NCI-H510A (cell line): ENCODE data around the gene HPSE2.
"Not testable (repeated sequence)": the region's sequence is repeated elsewhere in the genome, so short reads cannot be mapped to it uniquely, and the experiment has no call there.

Source experiments
- DNase-seq: peaks from one replicate; lab custom pipeline; 2025; lab: John Stamatoyannopoulos, UW

The HPSE2 gene

GRCh38 chr10:99161165-99161564 is 74.5 kb downstream of the HPSE2 start:
- no peak for DNase-seq

- no peak for DNase-seq
These were observed 92.0 kb downstream of the HPSE2 start for GRCh38 chr10:99143651-99144050.

- DNase-seq: no peak
These were observed 92.6 kb downstream of the HPSE2 start for GRCh38 chr10:99143011-99143410.

DNA sequence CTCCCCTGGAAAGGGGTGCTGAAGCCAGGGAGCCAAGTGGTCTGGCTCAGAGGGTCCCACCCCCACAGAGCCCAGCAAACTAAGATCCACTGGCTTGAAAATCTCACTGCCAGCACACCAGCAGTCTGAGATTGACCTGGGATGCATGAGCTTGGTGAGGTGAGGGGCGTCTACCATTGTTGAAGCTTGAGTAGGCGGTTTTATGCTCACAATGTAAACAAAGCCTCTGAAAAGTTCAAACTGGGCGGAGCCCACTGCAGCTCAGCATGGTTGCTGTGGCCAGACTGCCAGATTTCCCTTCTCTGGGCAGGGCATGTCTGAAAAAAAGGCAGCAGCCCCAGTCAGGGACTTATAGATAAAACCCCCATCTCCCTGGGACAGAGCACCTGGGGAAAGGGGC is 102.8 kb downstream of the HPSE2 start:
- DNase-seq: not testable (repeated sequence)

DNA sequence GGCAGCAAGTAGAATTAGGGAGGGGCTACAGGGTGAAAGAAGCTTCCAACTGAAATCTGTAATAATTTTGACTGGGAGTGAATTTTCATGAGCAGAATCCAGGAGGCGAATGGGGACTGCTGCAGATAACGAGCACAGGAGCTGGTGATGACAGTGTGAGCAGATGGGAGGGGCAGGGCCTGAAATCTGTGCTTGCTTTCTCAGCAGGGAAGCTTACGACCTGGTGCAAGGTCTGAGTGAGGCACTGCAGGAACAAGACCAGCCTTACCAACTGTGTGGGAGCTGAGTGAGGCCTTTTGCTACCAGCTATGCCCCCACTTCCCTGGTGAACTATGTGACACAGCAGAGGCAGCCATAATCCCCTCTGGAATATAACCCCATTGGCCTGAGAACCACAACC is 109.8 kb downstream of the HPSE2 start:
- no peak for DNase-seq

DNA sequence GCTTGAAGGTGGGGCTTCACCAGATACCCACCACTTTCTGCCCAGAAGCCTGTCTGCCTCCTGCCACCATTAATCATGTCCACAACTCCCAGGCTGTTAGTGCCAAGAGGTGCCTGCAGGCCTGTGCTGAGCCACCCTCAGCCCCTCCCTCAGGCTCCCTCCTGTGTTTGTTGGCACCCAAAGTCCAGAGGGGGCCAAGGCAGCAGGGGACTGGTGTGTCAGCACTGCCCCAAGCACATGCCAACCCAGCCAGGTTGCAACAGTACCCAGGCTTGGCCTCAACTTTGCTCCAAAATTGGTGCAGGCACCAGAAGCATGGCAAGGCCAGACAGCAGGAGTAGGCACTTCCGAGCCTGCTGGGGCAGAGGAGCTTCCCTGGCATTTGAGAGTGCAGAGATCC is 111.3 kb downstream of the HPSE2 start:
- no peak for DNase-seq

DNA sequence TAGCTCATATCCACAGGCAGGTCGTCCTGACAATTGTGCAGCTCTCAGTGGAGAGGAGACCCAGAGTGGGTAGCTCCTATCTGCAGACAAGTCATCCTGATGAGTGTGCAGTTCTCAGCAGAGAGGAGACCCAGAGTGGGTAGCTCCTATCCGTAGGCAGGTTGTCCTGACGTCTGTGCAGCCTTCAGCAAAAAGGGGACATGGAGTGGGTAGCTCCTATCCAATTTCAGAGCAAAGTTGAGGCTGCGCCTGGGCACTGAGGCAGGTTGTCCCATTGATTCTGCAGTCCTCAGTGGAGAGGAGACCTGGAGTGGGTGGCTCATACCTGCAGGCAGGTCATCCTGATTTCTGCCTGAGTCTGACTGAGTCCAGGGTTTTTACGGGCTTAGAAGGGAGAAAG is 111.8 kb downstream of the HPSE2 start:
- DNase-seq: no peak

DNA sequence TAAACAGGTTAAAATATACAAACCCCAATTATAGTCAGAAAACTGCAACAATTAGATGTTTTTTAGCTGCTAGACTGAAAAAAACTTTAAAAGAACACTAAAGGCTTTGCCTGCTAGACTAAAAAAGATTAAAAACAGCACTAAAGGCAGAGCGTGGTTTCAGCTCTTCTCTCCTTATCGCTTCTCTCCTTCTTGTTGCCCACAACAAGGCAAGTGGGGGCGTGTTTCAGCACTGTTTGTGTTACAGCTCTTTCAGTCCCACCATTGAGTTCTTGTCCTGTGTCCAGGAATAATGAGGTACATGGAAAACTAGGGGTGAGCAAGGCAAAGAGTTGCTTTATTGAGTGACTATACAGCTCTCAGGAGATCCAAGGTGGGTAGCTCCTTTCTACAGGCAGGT is 112.3 kb downstream of the HPSE2 start:
- DNase-seq: no peak

DNA sequence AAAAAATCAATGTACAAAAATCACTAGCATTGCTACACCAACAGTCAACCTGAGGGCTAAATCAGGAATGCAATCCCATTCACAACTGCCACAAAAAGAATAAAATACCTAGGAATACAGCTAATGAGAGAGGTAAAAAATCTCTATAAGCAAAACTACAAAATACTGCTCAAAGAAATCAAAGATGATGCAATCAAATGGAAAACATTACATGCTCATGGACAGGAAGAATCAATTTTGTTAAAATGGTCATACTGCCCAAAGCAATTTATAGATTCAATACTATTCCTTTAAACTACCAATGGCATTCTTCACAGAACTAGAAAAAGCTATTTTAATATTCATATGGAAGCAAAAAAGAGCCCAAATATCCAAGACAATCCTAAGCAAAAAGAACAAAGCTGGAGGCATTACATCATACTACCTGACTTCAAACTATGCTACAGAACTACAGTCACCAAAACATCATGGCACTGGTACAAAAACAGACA is 116.3 kb downstream of the HPSE2 start:
- DNase-seq: no peak

- no peak for DNase-seq
These were observed 119.9 kb downstream of the HPSE2 start for GRCh38 chr10:99115703-99116102.

- DNase-seq: no peak
These were observed 150.3 kb downstream of the HPSE2 start for GRCh38 chr10:99085358-99085757.

GRCh38 chr10:99084161-99084560 is 151.5 kb downstream of the HPSE2 start:
- DNase-seq: no peak

DNA sequence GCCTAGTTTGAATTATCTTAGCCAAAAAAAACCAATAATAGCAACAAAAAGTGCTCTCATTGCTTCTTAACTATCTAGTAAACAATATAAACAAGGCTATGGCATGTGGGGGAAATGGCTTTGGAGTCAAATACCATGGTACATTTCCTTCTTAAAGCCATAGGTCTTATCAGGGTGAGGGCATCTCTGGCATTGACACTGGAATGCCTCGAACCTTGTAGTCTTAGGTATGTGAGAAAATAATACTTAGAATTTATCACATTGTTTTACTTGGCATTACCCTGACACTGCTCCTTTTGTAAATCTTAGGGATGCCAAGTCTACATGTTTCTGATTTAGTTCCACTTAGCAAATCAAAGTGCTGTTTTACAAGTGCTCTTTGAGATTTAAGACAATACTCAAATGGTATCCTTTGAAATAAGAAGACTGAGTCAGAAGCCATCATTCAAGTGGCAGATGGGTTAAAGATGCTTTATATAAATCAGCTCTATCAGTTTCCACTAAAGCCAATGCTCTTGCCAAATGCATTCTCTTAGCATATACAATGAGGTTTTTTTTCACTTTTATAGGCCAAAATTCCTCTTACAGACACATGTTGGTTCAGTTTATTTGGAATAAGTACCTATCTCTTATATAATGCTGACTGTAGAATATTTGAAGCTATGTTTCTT is 155.2 kb downstream of the HPSE2 start:
- no peak for DNase-seq

DNA sequence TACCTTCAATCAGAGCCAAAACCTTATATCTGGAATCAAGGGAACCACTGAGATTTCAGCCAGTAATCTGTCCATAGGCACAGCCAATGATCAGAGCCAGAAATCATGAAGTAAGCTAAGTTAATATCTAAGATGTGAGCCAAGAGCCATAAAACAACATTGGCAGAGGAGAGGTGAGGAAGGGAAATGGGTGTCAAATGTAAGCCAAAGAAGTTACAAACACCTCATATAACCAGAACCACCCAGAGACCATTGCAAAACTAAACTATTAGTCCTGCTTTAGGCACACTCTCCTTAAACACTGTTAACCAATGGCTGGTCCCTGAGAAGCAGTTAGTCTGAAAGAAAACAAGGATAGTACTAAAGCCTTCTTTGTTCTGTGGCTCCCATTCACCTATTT is 173.1 kb downstream of the HPSE2 start:
- no peak for DNase-seq

- no peak for DNase-seq
These were observed 176.9 kb downstream of the HPSE2 start for GRCh38 chr10:99058762-99059161.

- DNase-seq: no peak
These were observed 177.5 kb downstream of the HPSE2 start for GRCh38 chr10:99057936-99058690.

DNA sequence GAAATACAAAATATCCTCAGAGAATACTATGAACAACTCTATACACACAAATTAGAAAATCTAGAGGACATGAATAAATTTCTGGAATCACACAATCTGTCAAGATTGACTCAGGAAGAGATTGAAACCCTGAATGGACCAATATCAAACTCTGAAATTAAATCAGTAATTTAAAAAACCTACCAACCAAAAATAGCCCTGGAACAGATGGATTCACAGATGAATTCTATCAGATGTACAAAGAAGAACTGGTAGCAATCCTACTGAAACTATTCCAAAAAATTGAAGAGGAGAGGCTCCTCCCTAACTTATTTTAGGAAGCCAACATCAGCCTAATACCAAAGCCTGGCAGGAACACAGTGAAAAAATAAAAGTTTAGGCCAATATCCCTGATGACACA is 190.0 kb downstream of the HPSE2 start:
- no peak for DNase-seq

DNA sequence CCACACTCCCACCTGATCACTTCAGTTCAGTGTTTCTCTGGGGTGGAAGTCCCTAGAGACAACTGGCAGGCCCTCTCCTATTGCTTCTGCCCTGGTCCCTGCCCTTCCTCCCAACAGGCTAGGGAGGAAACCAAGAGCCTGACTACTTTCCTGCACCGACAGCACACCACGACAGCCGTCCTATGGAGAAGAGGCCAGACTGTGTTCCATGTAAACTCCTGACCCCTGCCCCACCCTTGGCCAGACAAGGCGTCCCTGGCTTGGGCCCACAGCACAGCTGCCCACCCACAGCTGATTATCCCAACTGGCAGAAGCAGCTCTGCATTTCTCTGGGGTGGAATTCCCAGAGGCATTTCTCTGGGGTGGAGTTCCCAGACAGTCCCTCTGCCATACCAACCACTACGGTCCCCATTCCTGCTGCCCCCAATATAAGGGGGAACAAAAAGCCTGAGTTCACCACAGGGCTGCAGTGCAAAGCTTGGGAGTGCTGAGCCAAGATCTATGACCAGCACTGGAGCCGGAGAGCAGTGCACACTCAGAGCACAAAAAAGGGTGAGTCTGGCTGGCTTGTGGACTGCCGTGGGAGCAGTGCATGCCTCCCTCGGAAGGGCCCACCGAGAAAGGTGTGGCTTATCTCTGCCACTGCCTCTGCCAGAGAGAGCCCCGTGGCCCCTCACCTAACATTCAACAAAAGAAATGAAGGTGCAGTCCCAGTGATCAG is 193.4 kb downstream of the HPSE2 start:
- no peak for DNase-seq

DNA sequence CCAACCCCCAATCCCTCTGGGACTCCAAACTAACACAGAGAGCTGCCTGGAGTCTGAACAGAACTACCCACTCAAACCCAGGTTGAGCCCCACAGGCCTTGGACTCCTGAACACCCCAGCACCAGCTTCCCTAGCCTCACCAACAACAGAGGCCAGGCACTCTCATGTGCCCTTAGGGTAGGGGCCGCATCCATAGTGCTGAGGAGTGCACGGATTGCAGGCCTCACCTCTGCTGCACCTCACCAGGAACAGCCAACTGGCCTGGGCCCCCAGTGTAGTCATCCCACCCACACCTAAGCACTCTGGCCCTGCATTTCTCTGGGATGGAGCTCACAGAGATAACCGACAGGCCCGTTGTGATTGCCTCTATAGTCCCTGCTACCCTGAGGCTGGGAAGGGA is 194.2 kb downstream of the HPSE2 start:
- DNase-seq: no peak

DNA sequence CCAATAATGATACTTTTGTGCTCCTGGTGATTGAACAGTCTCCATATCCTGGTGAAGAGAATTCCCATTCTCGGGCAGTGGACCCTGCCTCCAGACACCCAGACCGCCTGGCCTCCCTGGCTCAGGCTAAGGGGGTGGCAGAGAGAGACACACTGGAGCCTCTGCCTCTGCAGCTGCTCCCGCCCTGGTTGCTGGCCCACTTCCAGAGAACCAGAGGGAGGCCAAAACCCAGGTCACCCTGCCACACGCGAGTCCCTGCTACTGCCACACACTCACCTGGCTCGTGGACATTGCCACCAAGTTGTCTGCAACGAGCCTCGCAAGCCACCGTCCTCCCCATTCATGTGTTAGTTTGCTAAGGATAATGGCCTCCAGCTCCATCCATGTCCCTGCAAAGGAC is 221.8 kb downstream of the HPSE2 start:
- no peak for DNase-seq

GRCh38 chr10:99010286-99010685 is 225.4 kb downstream of the HPSE2 start:
- DNase-seq: no peak

DNA sequence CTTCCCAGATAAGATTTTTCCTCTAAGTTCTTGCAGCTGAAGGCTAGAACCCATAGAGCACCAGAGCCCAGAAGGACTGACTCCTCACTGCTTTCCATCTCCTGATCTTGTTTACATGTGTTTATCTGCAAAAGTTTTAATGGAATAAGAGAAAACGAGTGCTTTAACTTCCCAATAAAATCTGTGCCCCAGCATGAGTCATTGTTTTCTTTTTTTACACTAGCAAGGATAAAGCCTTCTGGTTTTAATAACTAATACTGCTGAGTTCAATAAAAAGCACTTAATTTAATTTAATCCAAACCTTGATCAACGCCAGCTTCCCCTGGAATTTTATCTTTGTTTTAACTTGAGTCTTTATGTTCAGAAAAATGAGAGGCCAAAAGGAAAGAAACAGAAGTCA is 227.6 kb downstream of the HPSE2 start:
- DNase-seq: no peak

DNA sequence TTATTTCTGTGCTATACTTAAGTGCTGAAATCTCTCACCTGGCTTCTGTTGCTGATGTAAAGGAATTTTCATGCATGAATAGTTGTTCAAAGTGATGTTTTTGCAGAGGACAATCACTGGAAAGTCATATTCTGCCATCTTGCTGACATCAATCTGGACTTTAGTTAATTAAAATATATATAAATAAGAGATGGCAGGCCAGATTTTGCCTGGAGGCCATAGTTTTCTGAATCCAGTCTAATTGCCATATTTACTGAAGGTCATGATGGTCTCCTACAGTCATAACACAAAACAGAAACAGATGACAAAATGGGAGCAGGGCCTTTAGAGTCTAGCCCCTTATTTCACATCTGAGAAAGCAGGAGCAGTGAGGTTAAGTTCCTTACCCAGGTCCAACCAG is 228.2 kb downstream of the HPSE2 start:
- DNase-seq: no peak
